SJCRH30 (cell line): Measurements from ENCODE around the gene AFDN. TPM values are rescaled to one million over a fixed set of nuclear protein-coding genes. Genes with fewer than 3 reads are reported as not detected.

Experiments
- DNase-seq, 2 experiments: peaks; one replicate each; pipeline ENCODE4 v3.0.0-alpha.2; 2015 to 2020
- H3K27ac ChIP-seq: fragments of 250-450 bp; sonication (Bioruptor Pico); 2 replicates; pipeline ENCODE4 v1.5.1; 2020; ENCODE audit warnings: mild to moderate bottlenecking, moderate library complexity
- H3K27me3 ChIP-seq: fragments of 250-450 bp; sonication (Bioruptor Pico); 2 replicates; pipeline ENCODE4 v1.5.1; 2020; ENCODE audit warnings: mild to moderate bottlenecking, moderate library complexity
- H3K36me3 ChIP-seq: fragments of 250-450 bp; sonication (Bioruptor Pico); 2 replicates; pipeline ENCODE4 v1.5.1; 2020; ENCODE audit warnings: mild to moderate bottlenecking, moderate library complexity
- H3K4me1 ChIP-seq: fragments of 250-450 bp; sonication (Bioruptor Pico); 2 replicates; pipeline ENCODE4 v1.5.1; 2020; ENCODE audit warnings: mild to moderate bottlenecking, moderate library complexity
- H3K4me3 ChIP-seq: fragments of 250-450 bp; sonication (Bioruptor Pico); 2 replicates; pipeline ENCODE4 v1.5.1; 2020; ENCODE audit warnings: mild to moderate bottlenecking, moderate library complexity
- H3K9me3 ChIP-seq: fragments of 250-450 bp; sonication (Bioruptor Pico); replicated peaks from 2 replicates; pipeline ENCODE4 v1.5.1; 2020; ENCODE audit warnings: mild to moderate bottlenecking, moderate library complexity
- total RNA-seq: library from RNA; depleted of rRNA; stranded (reverse); fragments of >200 nt; shearing (Covaris generic); gene quantifications from 2 replicates; pipeline ENCODE4 v1.2.3, GENCODE V29; 2014

AFDN gene
- total RNA-seq, 1 experiment from 2014 or later, result 75.0 TPM

GRCh38 chr6:168007592-168008338 is 181.1 kb downstream of the AFDN start:
- Histone ChIP-seq H3K9me3 (peaks cover 18% of the 10 kb centered on the region), H3K4me3 (no peak overlapping the region), H3K36me3 (no peaks in the 10 kb centered on the region), H3K27me3 (no peaks in the 10 kb centered on the region), H3K4me1 (peaks cover 15% of the 10 kb centered on the region), H3K27ac (peak overlapping the region; percentile 5; the same call in 1 of the 2 replicates)
- peak; percentile 93 to 97 for DNase-seq

DNA sequence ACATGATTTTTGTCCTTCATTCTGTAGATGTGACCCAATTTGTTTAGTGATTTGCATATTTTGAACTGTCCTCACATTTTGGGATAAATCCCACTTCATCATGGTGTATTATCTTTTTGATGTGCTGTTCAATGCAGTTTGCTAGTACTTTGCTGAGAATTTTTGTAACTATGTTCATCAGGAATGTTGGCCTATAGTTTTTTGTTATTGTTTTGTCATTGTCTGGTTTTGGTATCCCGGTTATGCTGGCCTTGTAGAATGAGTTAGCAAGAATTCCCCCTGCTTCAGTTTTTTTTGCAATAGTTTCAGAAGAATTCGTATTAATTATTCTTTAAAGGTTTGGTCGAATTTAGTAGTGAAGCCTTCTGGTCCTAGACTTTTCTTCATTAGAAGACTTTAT is 182.6 kb downstream of the AFDN start:
- Histone ChIP-seq H3K9me3 (peaks cover 19% of the 10 kb centered on the region), H3K27ac (no peak overlapping the region), H3K27me3 (no peaks in the 10 kb centered on the region), H3K4me3 (no peak overlapping the region), H3K36me3 (no peaks in the 10 kb centered on the region), H3K4me1 (peaks cover 15% of the 10 kb centered on the region)
- DNase-seq, result no peak

GRCh38 chr6:168011291-168011690 is 184.6 kb downstream of the AFDN start:
- Histone ChIP-seq H3K27me3 (no peaks in the 10 kb centered on the region), H3K27ac (no peak overlapping the region), H3K4me3 (no peak overlapping the region), H3K9me3 (peaks cover 24% of the 10 kb centered on the region), H3K36me3 (no peaks in the 10 kb centered on the region), H3K4me1 (peaks cover 19% of the 10 kb centered on the region)
- no peak for DNase-seq

- Histone ChIP-seq H3K4me1 (peaks cover 23% of the 10 kb centered on the region), H3K27me3 (no peaks in the 10 kb centered on the region; the same call in 1 of the 2 replicates), H3K36me3 (no peaks in the 10 kb centered on the region), H3K27ac (no peak overlapping the region), H3K9me3 (peaks cover 24% of the 10 kb centered on the region), H3K4me3 (no peak overlapping the region)
- no peak for DNase-seq
Measured at GRCh38 chr6:168012431-168013249, 185.9 kb downstream of the AFDN start.

- Histone ChIP-seq H3K27me3 (no peaks in the 10 kb centered on the region; the same call in 1 of the 2 replicates), H3K4me3 (no peak overlapping the region), H3K4me1 (peaks cover 18% of the 10 kb centered on the region), H3K27ac (no peak overlapping the region), H3K36me3 (no peaks in the 10 kb centered on the region), H3K9me3 (peaks cover 24% of the 10 kb centered on the region)
- no peak for DNase-seq
Measured at GRCh38 chr6:168013250-168013915, 186.7 kb downstream of the AFDN start.

DNA sequence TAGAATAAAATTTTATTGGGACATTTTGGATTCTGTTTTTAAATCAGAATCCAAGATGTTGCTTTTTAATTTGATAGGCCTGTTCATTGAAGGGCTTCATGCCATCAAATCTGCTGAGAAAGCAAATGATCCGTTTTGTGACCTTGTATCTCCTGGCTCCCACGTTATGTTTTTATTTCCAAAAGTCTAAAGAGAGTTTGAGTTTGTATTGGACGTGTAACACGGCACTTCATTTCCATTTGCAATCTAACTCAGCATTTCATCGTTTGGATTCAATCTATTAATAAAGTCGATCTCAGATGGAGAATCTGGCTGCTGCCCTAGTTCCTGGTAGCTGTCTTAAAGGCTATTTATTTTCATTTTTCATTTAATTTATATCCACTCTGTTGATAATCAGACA is 187.7 kb downstream of the AFDN start:
- DNase-seq, result no peak
- peaks cover 21% of the 10 kb centered on the region for H3K9me3 ChIP-seq
- no peaks in the 10 kb centered on the region; the same call in 1 of the 2 replicates for H3K27me3 ChIP-seq
- H3K36me3 ChIP-seq, result no peaks in the 10 kb centered on the region
- H3K4me3 ChIP-seq, result no peak overlapping the region
- H3K27ac ChIP-seq, result no peak overlapping the region
- peaks cover 18% of the 10 kb centered on the region for H3K4me1 ChIP-seq

- H3K4me3 ChIP-seq, result no peak overlapping the region
- peaks cover 19% of the 10 kb centered on the region for H3K9me3 ChIP-seq
- H3K4me1 ChIP-seq, result peaks cover 18% of the 10 kb centered on the region
- no peak for DNase-seq
- H3K36me3 ChIP-seq, result no peaks in the 10 kb centered on the region
- H3K27ac ChIP-seq, result no peak overlapping the region
- no peaks in the 10 kb centered on the region; the same call in 1 of the 2 replicates for H3K27me3 ChIP-seq
Measured at GRCh38 chr6:168015009-168015408, 188.3 kb downstream of the AFDN start.

DNA sequence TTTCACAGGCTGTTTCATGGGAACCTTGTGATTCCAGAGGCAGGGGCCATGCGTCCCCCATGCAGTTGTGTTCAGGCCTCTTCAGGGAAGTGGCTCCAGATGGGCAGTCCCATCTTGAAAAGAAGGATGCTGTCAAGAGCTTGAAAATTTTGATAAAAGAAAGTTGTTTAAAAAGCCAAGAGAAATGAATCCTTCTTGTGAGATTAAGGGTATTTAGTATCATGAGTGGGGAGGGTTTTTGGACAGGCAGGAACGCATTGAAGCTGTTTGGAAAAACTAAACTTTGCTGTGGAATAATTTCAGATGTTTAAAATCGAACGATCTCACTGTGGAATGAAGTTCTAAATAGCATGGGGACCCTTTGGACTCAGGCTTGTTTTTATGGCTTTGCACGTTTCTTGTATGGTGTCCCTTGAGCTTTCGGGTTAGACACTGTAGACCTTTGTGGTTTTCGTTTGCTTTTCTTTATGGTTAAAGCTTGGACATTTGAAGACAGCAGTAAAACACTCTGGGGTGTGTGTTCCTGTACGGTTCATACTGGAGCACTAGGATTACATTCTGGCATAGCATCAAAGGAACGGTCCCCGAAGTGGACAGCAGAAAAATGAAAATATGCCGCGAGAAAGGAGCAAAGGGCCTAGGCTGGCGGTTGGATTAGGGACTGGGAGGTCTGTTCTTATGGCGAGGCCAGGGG is 188.9 kb downstream of the AFDN start:
- H3K9me3 ChIP-seq, result peaks cover 19% of the 10 kb centered on the region
- H3K4me3 ChIP-seq, result no peak overlapping the region
- no peak overlapping the region for H3K27ac ChIP-seq
- no peaks in the 10 kb centered on the region for H3K36me3 ChIP-seq
- DNase-seq, result peak; percentile 27 to 61
- H3K4me1 ChIP-seq, result peaks cover 18% of the 10 kb centered on the region
- no peaks in the 10 kb centered on the region; the same call in 1 of the 2 replicates for H3K27me3 ChIP-seq

DNA sequence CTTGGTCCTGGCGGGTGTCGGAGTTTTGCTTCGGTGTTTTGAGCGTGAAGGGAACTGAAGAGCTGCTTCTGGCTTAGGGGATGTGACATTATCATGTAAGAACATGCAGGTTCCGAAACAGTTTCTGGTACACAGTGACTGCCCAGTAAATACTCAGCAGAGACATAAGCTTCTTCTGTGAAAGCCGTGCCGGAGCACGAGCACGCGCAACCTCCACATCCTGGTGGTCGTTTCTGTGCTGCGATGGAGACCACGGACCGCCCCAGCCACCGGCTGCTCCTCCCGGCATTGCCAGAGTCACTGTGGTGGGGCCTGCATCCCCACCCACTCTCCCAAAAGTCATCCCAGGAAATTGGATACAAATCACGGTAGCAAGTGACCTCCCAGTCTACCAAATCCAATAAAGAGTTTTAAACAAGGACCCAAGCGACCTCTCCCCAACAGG is 189.5 kb downstream of the AFDN start:
- Histone ChIP-seq H3K27ac (no peak overlapping the region), H3K4me1 (peaks cover 18% of the 10 kb centered on the region), H3K4me3 (peak overlapping the region; percentile 10; the same call in 1 of the 2 replicates), H3K36me3 (no peaks in the 10 kb centered on the region), H3K27me3 (no peaks in the 10 kb centered on the region; the same call in 1 of the 2 replicates), H3K9me3 (peaks cover 14% of the 10 kb centered on the region)
- DNase-seq, result no peak

- peak; percentile 33 to 57 for DNase-seq
Measured at GRCh38 chr6:168016721-168017525, 190.2 kb downstream of the AFDN start.

GRCh38 chr6:168017629-168018028 is 190.9 kb downstream of the AFDN start:
- H3K4me1 ChIP-seq, result peaks cover 18% of the 10 kb centered on the region
- H3K9me3 ChIP-seq, result peaks cover 6% of the 10 kb centered on the region
- H3K36me3 ChIP-seq, result no peaks in the 10 kb centered on the region
- H3K4me3 ChIP-seq, result no peak overlapping the region
- no peak for DNase-seq
- no peak overlapping the region for H3K27ac ChIP-seq
- H3K27me3 ChIP-seq, result no peaks in the 10 kb centered on the region; the same call in 1 of the 2 replicates

More at GRCh38 chr6:168016721-168017525, 190.2 kb downstream of the AFDN start:
- H3K9me3 ChIP-seq, result peaks cover 10% of the 10 kb centered on the region
- H3K4me1 ChIP-seq, result peaks cover 18% of the 10 kb centered on the region
- no peaks in the 10 kb centered on the region for H3K36me3 ChIP-seq
- peak overlapping the region; percentile 10 for H3K4me3 ChIP-seq
- no peak overlapping the region for H3K27ac ChIP-seq
- no peaks in the 10 kb centered on the region; the same call in 1 of the 2 replicates for H3K27me3 ChIP-seq

- no peaks in the 10 kb centered on the region for H3K36me3 ChIP-seq
- no peak for DNase-seq
Measured at GRCh38 chr6:168018664-168019063, 192.0 kb downstream of the AFDN start.

GRCh38 chr6:168020242-168020641 is 193.5 kb downstream of the AFDN start:
- DNase-seq, result no peak

More at GRCh38 chr6:168018664-168019063, 192.0 kb downstream of the AFDN start:
- no peaks in the 10 kb centered on the region; the same call in 1 of the 2 replicates for H3K27me3 ChIP-seq
- no peak overlapping the region for H3K27ac ChIP-seq
- peaks cover 18% of the 10 kb centered on the region for H3K4me1 ChIP-seq
- H3K4me3 ChIP-seq, result no peak overlapping the region
- peaks cover 6% of the 10 kb centered on the region for H3K9me3 ChIP-seq

More at GRCh38 chr6:168020242-168020641, 193.5 kb downstream of the AFDN start:
- Histone ChIP-seq H3K4me1 (peaks cover 18% of the 10 kb centered on the region), H3K27ac (no peak overlapping the region), H3K4me3 (no peak overlapping the region), H3K27me3 (no peaks in the 10 kb centered on the region; the same call in 1 of the 2 replicates), H3K9me3 (no peaks in the 10 kb centered on the region; the same call in 1 of the 2 replicates), H3K36me3 (no peaks in the 10 kb centered on the region)
